ENCODE results near the gene HOXA1.

HOXA1 gene

DNA sequence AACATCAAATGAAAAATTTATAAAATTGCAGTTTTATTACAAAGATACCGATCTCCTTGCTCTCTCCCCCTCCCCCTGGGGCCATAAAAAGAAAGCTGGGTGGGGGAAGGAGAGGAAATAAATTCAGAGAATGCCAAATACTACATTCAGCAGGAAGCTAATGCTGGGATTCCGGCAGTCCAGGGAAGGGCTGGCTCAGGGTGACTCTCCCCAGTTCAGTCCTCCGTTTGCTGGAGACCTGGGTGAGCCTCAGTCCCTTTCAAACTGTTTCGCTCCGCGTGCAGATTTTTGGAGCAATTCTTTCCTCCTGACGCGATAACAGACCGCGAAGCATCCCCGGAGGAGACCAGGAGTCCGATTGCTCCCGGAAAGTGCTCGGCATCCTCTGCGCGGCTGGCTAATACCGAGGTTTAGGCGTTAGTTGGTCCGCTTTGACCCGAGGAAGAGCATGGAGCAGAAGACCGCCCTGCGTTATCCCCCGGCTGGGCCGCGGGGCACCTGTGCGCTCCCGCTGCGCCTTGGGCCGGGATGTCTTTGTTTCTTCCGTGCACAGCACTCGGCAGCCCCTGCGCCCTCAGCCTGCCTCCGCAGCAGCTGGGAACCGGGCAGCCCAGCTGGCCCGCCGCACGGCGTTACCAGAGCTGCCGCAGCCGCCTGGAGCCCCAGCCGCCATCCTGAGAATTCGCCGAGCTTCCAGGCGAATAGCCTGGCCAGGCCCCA, 10.5 kb upstream of the HOXA1 start:
- no peak for DNase-seq (ENCODE audit: low read depth in 2 of 2, low spot score in 1 of 2)

DNA sequence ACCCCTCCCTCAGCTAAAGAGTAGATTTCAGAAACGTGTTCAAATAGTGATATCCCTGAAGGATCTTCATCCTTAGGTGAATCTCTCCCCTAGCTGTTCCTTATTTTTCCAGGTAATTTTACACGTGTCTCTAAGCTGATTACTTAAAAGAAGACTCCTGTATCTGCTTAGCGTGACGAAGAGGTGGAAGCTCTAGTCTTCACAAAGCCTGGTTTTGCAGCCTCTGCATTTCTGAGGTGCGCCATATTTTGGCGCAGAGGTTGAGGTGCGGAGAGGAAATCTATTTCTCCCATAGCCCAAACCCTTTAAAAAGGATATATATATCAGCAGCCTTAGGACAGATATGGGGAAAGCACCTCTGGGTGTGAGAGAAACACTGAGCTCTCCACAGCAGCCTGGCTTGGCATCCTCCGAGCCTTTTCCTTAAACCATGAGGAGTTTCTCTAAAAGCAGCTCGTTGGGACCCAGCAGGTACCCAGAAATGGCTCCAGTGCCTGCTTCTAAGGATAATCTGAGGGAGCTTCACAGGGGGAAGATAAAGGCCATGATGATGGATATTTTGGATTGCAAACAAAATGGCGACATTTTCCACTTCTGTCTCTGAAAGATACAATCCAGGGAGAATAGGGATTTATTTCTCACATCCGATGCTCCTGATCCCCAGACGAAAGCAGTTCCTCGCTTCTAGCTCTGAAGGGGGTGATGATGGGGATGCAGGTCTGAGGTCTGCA, 9.7 kb upstream of the HOXA1 start:
- DNase-seq (ENCODE audit: low read depth in 2 of 2, low spot score in 1 of 2): no peak

DNA sequence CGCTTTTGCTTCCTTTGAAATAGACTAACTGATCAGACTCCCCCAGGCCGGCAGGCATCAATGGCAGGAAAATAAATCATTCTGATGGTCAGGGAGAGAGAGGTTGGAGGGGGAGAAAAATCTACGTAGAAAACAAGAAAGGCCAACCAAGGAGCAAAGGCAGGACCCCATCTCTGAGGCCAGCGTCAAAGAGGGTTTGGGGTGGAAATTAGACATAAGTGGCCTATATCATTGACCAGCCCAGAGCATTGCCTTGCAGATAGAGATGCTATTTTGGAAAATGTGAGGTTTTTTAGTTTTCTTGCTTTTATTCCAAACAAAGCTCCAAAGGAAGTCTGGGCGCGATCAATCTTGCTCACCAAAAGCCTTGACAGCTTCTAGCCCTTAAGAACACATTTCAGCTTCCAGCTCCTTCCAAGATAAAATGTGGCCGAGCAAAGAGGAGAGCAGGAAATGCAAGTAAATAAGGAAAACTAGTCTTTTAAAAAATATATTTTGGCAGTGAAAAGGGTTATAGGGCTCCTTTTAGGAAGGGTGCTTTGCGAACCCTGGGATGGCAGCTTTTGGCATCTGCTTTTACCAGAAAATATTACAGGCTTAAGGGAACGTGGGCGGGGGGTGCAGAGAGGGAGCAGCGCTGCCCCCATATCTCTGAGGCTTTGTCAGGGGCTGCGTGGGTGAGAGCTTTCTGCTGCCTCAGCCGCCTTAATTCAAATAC, 8.7 kb upstream of the HOXA1 start:
- DNase-seq (ENCODE audit: low read depth in 2 of 2, low spot score in 1 of 2): no peak

DNA sequence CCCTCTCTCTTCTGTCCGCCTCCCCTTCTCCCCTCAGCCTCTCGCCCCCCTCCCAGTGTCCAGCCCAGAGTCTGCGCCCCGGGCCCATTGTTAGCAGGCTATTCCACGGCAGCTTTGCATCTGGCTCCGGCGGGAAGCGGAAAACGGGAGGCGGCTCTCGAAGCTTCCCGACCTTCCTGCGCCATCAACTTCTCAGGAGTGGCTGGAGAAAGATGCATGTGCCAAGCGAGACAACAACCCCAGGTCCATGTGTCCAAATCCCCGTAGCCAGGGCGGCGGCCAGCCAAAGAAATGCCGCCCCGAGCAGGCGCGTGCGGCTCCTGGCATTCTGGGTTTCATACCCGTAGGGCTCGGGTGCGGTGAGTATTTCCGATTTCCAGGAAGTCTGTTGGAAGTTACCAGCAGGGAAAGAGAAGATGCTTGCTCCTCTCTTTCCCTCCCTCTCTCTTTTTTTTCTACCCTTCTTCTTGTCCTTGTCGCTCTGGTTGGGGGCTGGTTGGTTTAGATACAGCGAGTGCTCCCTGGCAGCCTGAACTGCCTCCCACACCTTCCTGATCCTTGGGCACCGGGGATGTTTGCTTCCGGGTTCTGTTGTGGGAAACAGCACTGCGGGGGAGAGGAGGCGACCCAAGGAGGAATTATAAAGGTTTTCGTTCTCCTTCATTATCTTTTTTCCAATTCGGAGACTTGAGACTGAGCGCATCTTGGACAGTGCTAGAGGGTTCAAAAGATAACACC, 7.9 kb upstream of the HOXA1 start:
- no peak for DNase-seq (ENCODE audit: low read depth in 2 of 2, low spot score in 1 of 2)

DNA sequence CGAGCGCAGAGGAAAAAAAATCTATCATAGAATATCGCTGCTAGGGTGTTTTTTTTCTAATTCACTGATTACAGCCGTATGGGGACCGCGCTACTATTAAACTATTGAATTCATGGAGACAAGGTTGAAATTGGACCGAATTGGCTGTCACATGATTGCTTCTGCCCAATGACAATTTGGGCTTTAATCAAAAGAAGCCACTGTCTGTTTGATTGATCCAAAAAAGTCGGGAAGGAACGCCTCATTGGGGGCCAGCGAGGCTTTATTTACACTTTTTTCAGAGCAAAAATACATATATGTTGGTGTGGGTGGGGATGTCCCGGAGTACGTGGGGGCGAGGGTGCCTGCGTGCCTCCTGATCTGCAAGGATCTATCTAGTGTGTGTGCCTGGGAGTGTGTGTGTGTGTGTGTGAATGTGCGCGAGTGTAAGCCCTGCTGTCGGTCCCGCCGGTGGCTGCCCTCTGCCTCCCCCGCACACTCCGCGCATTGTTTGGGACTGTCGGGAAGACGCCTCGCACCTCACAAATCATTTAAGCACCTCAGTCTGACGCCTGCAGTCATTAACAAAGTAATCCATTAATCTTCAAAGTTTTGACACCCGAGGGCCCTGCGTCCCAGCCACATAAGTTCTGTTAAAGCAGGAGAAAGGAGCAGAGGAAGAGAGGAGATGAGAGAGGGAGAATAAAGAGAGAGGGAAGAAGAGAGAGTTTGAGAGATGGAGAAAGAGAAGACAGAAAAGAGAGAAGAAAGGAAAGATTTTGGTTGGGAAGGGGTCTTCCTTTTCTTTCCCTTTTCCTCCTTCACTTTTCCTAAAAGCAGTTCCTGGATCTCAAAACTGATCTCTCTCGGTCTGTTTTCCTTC, 7.0 kb upstream of the HOXA1 start, which contains the start of gene HOXA2:
Gene HOXA2 (minus strand): TSS at position 103 of the 862 bp plus-strand sequence. CDS start 183 bp downstream, outside the sequence.
- no peak for DNase-seq (ENCODE audit: low read depth in 2 of 2, low spot score in 1 of 2)

DNA sequence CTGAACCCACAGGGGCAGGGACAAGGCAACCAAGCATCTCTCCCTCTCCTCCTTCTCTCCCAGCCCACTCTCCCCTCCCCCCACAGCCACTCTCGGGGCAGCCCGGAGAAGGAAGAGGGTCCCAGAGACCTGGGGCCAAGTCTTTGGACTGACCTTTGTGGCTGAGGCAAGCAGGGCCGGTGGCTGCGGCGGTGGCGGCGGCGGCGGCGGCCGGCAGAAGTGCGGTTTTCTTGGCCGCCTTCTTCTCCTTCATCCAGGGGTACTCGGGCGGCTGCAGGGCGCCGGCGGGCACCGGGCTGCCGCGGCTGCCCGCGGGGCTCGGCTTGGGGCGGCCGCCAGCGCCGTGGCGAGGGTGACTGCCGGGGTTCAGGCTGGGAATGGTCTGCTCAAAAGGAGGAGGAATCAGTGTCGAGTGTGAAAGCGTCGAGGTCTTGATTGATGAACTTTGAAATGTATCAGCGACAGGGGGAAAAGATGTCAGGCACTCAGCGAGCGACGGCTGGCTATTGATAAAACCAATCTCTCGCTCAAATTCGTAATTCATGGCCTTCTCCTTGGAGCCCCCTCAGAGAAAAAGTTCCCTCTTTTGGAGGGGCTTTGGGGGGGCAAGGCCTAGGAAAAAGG, 6.3 kb upstream of the HOXA1 start:
- no peak for DNase-seq (ENCODE audit: low read depth in 2 of 2, low spot score in 1 of 2)

DNA sequence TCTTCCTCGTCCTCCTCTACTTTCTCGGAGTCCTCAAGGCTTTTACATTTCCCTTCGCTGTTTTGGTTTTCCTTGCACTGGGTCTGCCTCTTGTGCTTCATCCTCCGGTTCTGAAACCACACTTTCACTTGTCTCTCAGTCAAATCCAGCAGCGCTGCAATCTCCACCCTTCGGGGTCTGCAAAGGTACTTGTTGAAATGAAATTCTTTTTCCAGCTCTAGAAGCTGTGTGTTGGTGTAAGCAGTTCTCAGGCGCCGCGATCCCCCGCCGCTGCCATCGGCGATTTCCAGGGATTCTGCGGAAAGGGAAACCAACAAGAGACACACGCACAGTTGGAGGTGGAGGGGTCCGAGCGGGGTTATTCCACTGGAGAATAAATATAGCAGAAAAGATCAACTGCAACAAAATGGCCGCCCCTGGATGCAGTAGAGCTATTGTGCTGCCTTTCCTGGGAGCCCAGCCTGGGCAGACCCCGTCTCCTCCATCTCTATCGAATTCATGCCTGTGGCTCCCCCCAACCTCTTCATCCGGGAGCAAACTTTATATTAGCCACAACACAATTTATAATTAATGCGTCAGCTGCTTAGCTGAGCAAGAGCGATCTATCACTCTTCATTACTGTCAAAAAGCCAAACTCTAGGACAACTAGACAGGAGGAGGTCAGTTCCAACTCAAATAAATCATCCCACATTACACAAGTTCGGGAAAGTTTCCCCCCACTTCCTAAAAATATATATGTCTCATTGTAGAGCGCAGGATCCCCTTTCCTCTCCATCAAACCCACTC, 5.6 kb upstream of the HOXA1 start:
- DNase-seq (ENCODE audit: low read depth in 2 of 2, low spot score in 1 of 2): no peak

DNA sequence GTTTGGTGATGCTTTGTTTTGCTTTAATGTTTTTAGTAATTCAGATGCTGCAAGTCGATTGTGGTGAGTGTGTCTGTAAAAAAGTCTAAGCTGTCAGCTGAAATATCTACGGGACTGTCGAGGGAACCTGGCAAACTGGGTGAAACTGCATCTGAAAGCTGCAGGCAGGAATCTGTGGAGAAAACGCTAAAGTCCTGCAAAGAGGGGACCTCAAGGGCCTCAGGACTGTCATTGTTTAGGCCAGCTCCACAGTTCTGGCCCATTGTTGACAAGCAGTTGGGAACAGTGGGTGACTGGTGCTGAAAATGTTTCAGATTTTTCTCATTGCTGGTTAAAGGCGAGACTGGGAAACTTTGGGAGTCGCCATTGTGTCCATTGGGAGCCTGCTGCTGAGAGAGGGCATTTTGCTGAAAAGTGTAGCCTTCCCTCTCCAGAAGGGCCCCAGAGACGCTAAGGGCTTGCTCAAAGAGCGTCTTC, 4.9 kb upstream of the HOXA1 start:
- no peak for DNase-seq (ENCODE audit: low read depth in 2 of 2, low spot score in 1 of 2)

DNA sequence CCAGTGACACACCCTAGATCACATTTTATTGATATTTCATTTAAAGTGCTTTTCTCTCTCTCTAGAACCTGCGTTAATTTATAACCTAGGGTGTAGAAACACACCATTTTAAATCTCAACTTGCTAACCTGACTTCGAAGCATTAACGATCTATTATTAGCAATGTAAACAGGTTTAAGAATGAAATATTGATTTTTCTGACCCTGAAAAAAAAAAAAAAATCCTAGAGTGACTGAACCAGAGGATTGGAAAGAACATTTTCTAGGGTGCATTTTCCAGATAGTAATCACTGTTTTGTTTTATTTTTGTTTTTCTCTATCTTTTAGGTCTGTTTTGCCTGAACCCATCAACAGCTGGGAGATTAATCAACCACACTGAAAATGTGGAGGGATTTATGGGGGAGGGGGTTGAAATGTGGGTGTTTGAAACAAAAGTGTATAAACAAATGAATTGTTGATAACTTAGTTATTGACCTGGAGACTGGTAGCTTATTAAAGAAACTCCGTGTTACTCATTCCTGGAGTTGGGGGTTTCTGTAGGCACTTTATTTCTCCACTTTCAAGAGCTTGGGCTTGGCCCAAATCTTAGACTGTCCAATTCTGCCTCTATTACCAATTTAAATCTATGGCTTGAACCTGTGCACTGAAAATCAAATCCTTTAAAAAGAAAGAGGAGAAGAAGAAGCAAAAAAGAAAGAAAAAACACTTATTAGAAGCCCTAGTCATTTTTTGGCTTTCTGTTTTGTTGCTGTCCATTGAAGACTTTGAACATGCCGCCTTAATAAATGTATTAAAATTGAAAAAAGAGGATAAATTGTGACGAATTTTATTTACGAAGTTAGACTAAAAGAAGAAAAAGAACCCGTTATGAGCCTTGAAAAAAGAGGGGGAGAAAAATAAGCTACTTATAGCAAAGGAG, 3.9 kb upstream of the HOXA1 start:
- DNase-seq (ENCODE audit: low read depth in 2 of 2, low spot score in 1 of 2): no peak

DNA sequence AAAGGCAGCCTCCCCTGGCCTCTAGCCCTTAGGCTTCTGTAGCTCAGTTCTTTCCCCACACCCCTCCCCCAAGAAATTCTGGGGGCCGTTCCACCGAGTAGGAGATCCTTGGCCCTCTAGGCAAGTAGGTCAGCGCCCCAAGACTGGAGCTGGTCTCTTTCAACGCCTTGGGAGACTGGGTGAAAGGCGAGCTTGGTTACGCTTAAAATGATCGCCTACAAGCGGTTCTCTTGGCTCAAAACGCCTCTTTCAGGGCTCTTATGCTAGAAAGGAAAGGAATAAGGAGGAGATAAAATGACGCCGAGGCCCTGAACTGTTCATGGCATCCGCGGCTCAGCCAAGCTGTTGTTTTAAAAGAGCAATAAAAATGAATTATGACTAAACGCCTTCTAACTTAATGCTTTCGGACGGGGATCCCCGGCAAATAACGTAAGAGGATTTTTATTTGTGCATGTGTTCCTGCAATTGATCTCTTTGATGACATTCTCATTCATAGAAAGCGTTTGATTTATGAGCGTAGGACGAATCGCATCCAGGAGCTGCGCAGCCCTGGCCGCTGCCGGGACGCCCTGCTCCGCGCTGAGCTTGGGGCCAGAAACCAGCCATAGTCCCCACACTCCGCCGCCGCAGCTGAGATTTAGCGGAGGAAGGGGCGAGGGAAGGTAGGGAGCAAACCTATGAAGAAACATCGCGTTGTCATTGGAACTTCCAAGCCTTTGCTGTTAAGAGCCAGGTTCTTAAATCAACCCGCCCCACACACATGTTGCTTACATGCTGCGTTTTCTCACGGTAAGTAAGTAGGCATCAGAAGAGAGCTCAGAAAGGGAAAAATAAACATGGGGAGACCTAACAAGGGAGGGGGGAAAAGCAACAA, 3.0 kb upstream of the HOXA1 start:
- DNase-seq (ENCODE audit: low read depth in 2 of 2, low spot score in 1 of 2): no peak

DNA sequence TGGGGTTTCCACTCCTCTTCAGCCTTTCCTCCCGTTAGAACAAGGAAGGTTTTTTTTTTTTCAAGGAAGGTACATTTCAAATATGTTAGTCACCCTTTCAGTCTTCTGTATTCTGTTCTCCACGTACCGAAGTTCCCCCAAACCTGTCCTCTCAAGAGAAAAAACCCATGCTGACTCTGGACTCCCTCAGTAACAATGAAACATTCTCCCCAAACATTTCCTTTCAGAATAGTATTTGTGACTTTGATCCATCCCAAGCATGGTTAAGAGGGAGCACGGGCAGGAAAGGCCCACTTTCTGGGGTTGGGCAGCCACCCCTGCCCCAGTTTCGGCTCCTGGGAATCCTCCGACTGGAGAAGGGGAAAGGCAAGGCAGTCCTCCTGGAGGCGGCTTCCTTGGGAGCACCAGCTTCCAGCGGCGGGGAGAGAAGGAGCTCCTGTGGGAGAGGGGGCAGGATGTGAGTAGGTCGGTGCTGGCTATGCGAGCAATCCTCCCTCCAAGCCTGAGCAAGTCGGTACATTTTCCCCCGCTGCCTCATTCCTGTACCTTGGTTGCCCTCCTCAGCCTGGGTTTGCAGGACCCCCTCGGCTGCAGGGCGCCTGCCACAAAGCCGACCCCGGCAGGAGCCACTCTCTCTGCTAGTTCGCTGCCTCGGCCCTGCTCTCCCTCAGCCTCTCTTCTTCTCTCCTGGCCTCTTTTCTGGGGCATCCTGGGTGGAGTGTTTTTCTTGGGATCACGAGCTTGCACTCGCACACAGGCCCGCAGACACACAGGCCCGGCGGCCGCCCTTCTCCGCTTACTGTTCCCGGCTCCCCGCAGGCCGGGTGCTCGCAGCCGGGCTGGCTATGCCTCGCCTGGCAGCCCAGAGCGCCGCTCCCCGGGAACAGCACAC, 2.1 kb upstream of the HOXA1 start:
- DNase-seq (ENCODE audit: low read depth in 2 of 2, low spot score in 1 of 2): no peak

DNA sequence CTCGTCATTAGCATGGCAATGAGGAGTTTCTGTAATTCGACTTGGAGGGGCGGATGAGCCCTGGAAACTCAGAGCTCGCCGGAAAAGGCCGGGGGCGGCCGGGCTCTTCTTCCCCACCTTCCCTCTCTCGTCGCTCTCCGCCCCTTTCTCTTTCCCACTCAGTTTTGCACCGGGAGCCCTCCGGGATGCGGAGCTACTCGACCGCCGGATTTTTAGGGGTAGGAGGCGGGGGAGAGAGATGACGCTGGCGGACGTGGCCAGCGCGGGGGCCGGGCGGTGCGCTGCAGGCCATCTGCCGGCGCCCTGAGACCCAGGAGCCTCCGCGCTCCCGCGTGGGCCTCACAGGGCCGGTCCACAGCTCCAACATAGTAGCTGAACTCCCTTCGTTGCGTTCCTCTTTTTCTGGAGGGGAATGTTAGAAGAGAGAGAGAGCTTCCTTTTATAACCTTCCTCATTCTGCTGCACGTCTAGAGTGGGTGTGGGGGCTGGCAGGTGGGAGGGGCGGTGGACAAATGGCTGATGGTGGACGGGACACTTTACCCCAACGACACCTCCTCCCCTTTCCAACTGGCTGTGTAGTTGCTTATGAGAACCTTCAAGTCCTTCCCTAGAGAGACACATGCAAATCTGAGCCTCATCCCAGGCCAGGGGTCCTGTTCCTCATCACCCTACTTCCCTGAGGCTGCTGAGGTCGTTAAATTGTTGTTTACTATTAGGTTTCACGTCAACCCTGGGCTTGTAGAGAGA, 1.1 kb upstream of the HOXA1 start:
- DNase-seq (ENCODE audit: low read depth in 2 of 2, low spot score in 1 of 2): no peak

DNA sequence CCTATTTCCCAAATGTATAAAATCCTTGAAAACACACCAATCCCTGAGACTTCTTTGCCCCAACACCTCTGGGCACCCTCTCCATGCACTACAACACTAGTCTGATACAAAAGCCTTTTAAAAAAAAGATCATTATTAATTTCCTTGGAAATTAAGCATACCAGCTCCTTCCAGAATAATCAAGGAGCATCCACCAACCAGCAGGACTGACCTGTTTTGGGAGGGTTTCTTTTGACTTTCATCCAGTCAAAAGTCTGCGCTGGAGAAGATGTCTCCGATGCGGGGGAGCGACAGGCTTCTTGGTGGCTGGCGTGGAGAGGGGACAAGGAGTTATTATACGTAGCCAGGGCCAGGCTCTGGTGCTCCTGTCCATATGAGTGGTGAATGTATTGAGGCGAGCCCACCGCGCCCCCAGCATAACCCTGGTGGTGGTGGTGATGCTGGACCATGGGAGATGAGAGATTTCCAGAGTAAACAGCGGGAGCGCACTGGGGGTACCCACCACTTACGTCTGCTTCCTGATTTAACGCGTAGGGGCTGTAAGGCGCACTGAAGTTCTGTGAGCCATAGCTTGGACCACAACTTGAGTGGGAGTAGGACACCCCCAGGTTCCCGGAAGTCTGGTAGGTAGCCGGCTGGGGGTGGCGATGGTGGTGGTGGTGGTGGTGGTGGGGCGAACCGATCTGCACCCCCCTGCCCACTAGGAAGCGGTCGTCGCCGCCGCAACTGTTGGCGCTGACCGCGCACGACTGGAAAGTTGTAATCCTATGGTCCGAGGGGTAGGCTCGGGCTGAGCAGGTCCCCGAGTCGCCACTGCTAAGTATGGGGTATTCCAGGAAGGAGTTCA, 527 bp downstream of the HOXA1 start:
- DNase-seq (ENCODE audit: low read depth in 2 of 2, low spot score in 1 of 2): no peak

DNA sequence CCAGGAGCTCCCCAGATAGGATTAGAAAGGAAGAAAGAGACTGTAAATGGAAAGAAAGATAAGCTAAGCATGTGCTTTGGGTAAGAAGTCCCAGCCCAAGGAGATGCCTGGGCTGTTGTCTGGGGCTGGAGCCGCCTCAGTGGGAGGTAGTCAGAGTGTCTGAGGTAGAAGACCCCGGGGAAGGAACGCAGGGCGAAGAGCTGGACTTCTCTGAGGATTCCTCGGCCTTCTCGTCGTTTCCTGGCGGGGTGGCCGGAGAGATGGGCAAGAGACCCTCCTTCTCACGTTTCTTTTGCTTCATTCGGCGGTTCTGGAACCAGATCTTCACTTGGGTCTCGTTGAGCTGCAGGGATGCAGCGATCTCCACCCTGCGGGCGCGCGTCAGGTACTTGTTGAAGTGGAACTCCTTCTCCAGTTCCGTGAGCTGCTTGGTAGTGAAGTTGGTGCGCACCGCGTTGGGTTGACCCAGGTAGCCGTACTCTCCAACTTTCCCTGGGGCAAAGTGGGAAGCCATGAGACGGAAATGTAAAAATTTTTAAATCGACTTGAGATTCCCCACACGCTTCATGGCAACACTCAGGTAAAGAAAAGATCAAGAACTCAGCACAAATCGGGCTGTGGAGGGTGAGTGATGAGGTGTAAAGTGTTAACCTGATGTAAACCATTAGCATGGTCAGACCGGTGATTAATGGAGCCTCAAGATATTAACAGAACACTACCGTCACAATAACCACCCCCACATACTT, 1.3 kb downstream of the HOXA1 start:
- DNase-seq (ENCODE audit: low read depth in 2 of 2, low spot score in 1 of 2): no peak

Data from stimulated activated CD8-positive, alpha-beta memory T cell treated with anti-CD3 and anti-CD28 coated beads, Interleukin-4, amount 100 ng/mL, for 1 hour (primary cell).